GM12872 (cell line): Measurements from ENCODE around the gene RUNX3.

Experiments
- CTCF ChIP-seq: IDR thresholded peaks from 3 replicates; pipeline ENCODE4 v1.5.1; 2011; ENCODE audit warnings: low read depth, mild to moderate bottlenecking, low read length, moderate library complexity; ENCODE audit not compliant: insufficient read depth

Gene RUNX3

GRCh38 chr1:24951337-24951736 lies 21.3 kb upstream of the RUNX3 start:
- no peak for TF ChIP-seq CTCF

- TF ChIP-seq CTCF: no peak
These were observed 19.3 kb upstream of the RUNX3 start for GRCh38 chr1:24949331-24949881.

GRCh38 chr1:24948079-24948827 lies 18.2 kb upstream of the RUNX3 start:
- peak; percentile 30; the same call in 1 of the 3 replicates for TF ChIP-seq CTCF

- TF ChIP-seq CTCF: no peak
These were observed 17.0 kb upstream of the RUNX3 start for GRCh38 chr1:24946861-24947658.

- TF ChIP-seq CTCF: no peak
These were observed 15.6 kb upstream of the RUNX3 start for GRCh38 chr1:24945354-24946326.

- TF ChIP-seq CTCF: no peak
These were observed 14.2 kb upstream of the RUNX3 start for GRCh38 chr1:24944318-24944717.
